GM19372 (cell line): ENCODE measurements around the gene BRSK1.

Source experiments
- ATAC-seq: cut with Tn5 transposase; IDR thresholded peaks from one replicate; pipeline ENCODE4 v1.9.1; 2021; ENCODE audit warnings: mild to moderate bottlenecking, low read depth, moderate library complexity; ENCODE audit not compliant: unreplicated experiment

The BRSK1 gene

DNA sequence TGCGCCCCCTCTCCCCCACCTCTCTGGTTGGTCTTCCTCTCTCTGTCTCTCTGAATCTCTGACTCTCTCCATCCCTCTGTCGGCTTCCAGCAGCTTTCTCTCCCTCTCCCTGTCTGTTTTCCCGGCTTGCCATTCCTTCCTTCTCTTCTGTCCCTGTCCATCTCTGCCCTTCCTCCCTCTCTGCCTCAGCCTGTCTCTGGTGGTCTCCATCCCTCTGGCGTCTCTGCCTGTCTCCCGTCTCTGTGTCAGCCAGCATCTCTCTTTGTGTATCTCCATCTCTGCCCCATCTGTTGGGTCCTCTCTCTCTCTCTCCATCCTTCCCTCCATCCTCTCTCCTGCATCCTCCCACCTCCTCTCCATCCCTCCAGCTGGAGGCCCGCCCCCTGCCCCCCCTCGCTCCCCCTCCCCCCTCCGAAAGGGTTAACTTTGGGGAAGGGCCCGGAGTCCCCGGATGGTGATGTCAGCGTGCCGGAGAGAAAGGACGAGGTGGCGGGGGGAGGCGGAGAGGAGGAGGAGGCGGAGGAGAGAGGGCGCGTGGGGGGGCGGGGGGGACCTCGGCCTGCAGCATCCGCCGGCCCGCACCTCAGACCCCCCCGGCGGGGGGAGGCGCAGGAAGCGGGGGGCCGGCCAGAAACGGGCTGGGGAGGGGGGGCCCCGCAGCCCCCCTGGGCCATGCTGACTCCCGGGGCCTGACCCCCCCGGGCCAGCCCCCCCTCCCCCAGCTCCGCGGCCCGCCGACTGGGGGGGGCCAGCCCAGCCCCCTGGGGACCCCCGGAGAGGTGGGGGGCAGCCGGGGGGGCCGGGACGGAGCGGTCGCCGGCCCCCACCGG, at the start of gene BRSK1:
BRSK1 (plus strand) TSS at position 450 of the 830 bp plus-strand sequence. CDS start 446 bp downstream, outside the sequence.
- ATAC-seq = no peak

DNA sequence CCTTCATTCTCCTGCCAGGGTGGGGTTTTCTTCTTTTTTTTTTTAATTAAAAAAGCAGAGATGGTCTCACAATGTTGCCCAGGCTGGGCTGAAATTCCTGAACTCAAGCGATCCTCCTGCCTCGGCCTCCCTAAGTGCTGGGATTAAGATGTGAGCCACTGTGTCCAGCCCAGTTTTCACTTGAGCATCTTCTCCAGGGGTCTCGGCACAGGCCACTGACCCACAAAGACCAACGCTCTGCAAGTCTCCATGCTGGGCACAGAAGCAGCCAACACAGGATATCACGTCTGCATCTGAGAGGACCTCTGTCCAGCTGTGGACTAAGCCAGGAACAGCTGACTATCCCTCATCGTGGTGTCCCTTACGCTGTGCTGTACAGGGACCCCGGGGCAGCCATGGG, 45.8 kb upstream of the BRSK1 start:
- no peak for ATAC-seq

DNA sequence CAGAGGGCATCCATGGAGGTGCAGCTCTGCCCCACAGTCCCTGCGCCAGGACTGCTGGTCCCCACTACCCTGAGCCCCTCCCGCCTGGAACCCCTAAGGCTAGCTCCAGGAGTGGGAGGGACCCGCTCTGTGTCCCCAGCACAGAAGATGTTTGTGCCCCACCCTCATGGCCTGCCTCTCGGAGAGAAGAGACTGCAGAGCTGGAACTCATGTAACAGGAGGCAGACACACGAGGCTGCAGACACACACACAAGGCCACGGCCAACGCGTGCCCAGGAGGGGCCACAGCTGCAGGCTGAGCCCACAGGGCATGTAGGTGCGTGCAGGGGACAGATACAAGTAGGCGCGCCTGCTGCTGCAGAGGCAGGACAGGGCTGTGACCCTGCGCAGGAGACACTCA, 44.8 kb upstream of the BRSK1 start:
- no peak for ATAC-seq

DNA sequence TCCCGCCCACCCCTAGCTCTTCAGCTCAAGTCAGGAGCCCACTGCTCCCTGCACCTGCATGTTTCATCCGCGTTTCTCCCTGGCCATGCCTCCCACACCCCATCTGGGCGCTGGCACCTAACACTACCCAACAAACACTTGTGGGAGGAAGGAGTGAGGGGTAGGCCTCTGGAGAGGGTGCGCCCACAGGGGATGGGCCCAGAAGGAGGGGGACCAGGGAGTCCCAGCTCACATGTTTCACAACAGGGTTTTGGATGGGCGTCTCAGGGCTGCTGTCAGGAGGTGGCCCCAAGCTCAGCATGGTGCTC, 43.1 kb upstream of the BRSK1 start:
- no peak for ATAC-seq

DNA sequence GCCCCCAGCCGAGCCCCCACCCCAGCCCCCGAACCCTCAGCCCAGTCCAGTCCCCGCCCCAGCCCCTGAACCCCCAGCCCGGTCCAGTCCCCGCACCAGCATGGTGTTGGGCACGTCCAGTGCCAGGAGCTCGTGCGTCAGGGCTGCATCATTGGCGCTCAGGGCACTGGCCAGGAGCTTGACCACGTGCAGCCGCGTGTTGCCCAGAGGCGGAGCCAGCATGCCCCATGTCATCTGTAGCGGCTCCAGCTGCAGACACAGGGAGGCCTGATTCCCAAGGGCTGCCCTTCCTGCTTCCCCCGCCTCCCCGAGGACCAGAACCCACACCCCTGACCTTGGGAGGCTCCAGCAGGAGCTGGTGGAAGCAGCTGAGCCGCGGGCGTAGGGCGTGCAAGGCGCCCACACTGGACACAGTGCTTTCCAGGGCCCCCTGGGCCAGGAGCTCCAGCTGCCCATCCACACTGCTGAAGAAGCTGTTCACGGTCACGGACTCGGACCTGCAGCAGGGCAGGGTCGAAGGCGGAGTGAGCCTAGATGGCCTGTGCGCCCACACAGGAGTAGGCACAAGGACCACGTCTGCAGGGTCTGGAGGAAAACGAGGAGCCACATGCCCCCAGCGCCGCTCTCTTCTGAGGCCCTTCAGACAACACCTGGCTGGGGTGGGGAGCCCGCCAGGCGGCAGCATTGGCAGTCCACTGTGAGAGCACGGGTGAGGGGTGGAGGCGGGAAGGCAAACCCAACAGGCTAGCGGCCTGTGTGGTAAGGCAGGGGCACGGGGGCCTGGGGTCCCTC, 42.5 kb upstream of the BRSK1 start:
- ATAC-seq = no peak

DNA sequence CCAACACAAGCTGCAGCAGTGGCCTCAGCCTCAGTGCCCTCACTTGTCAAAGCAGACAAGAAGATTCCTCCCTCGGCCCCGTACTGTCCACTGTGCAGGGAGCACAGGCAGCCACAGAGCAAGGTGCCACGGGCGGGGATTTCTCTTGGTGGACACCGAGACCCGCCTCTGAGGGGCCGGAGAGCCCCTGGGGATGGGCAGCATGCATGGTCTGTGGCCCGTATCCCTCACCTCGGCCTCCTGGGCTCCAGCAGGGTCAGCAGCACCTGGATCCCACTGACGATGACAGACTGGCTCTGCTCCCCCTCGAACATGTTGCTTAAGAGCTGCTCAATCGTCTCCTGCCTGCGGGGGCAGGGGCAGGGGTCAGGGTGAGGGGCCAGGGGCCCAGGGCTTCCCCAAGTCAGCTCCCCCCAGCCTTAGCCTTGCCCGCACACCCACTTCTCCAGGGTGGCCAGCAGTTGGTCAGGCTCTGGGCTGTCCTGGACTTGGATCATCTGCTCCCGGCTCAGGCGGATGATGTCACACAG, 41.8 kb upstream of the BRSK1 start:
- no peak for ATAC-seq

DNA sequence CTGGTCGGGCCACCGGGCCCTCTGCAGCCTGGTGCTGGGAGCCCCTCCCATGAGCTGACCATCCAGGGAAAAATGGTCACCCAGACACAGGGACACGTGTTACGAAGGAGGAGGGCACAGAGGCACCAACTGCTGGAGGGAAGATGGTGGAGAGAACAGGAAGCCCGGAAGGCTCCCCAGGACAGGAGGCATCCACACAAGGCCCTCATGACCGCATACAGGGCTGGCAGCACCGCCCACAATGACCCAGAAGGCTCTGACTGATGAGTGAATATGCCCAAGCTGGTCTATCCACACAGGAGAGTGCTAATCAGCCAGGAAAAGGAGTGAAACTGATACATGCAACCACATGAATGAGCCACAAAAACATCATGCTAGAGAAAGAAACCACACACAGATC, 41.3 kb upstream of the BRSK1 start:
- ATAC-seq = no peak

DNA sequence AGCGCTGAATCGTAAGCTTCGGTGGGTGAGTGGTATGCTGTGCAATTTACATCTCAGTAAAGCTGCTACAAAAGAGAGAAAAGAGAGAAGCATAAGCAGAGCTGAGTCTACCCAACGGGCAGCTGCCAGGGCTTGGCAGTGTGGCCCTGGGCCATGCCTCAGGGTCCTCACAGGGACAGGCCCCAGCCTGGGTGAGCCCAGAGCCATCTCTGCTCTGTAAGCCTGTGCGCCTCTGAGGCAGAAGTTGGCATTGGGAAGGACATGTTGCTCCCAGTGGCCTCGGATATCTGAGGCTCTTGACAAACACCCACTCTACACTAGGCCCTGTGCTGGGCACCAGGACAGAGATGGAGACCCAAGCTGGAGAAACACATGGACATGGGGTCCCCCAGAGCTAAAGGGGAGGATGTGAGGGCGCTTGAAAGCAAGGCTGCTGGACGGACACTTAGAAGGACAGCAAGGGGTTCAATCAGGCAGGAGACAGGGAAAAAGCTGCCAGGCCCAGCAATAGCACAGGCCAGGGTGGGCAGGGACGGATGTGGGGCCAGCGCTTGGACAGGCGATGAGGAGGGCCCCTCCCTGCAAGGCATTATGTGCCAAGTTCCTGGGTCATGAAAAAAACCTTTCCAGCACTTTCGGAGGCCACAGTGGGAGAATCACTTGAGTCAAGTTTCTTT, 39.7 kb upstream of the BRSK1 start:
- ATAC-seq = no peak

DNA sequence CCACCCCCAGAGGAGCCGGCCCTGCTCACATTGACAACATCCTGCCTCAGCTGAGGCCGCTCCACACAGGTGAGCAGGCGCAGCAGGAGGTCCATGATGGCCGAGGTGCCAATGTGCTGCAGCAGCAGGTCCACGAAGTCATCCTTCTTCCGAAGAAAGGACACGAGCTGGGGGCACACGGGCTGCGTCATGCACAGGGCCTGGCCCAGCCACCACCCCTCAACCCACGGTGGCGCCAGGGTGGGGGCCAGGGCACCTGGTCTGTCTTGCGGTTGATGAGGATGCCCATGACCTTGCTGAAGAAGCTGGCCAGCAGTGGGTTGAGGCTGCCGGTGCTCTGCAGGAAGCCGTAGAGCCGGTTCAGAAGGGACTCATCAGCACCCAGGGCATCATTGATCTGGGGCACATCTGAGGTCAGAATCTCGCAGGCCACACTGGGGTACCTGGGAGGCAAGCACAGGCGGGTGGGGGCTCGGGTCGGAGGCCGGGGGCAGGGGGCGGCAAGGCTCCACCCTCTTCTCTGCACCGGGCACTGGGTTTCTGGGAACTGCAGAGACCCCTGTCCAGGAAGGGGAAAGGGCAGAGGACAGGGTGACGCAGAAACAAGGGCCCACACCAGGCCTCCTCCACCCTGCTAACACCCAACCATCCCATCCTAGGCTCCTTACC, 38.4 kb upstream of the BRSK1 start:
- no peak for ATAC-seq

DNA sequence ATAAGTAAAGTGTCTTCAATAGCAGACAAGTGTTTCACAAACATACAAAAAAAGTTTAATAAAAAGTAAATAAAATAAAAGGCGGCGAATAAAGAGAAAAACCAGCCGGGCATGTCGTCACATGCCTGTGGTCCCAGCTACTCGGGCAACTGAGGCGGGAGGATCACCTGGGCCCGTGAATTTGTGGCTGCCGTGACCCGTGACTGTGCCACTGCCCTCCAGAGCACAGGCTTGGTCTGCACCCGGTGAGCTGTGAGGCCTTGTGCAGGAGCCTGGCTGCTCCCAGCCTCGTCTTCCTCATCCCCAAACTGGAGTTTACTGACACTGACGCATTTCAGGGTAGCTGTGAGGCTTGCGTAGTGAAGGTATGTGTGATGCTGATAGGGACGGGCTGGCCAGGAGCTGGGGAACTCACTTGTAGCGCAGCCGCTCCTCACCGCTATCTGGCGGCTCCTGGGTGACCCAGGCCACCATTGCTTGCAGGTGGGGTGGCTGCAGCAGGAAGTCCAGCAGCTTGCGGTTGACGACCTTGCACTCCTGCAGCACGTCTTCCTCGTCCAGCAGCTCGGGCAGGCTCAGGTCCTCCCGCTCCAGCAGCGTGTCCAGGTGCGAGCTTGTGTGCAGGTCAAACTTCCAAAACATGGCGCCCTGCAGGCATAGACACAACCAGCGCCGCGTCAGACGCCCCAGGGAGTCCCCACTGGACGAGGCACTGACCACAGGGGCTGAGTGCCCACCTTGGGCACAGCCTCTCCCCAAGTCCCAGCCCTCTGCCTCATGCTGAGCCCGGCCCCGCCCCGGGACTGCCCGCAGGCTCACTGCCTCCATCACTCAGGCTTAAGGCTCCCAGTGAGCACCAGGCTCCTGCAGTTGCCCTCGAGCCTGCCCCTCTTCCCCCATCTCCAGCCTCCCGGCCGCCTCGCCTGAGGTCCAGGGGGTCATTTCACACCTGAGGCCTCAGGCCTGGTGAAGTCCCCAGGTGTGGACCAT, 37.0 kb upstream of the BRSK1 start:
- no peak for ATAC-seq

DNA sequence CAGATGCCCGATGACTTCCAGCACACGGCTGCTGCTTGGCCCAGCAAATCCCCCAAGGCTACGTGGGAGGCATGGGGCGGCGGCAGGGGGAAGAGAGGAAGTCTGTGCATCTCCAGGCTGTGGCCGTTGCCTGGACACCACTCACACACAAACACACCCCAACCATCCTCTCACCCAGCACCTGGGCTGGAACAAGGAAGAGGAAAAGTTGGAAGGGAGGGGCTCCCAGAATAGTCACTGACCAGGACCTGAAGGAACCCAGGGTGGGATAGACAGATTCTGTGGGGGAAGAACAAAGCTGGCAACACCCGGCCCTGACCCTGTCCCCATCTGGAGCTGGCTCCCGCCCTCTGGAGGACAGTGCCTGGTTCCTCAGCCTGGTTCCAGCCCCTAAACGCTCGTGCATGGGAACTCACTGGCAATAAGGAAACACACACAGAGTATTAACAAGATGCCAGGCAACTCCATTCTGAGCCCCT, 36.1 kb upstream of the BRSK1 start:
- no peak for ATAC-seq

DNA sequence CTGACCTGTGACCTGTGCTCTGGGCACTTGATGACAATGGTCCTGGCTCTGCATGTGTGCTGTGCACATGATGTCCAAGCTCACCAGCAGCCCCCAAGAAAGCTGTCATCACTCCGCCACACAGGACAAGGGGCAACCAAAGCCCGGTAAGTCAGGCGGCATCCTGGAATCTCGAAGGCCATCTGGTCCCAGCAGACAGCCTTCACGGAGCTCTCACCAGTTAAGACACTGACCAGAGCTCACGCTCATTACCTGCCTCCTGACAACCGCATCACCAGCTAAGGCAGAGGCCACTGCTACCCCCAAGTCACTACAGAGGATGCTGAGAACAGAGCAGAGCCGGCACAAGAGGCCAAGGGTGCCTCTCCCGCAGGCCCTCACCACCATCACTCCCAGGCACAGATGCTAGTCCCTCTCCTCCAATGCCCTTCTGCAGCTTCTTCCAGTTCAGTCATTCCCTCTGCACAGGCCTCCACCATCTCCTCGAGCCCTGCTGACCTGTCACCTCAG, 35.6 kb upstream of the BRSK1 start:
- no peak for ATAC-seq

DNA sequence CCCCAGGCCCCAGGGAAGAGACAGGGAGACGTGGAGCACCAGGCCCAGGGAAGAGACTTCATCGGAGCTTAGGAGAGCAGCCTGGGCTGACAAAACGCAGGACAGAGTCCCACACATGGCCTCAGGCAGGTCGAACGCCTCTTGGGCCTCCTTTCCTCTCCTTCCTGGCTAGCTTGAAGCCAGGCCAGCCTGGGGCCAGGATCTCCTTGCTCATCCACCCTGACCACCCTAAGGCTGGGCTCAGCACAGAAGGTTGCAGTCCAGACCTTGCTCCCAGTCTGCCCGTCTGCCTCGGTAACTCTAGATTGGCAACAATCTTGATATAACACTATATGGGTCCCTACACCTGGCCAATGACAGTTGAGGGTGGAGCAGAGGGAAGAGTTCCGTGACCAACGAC, 35.1 kb upstream of the BRSK1 start:
- no peak for ATAC-seq

DNA sequence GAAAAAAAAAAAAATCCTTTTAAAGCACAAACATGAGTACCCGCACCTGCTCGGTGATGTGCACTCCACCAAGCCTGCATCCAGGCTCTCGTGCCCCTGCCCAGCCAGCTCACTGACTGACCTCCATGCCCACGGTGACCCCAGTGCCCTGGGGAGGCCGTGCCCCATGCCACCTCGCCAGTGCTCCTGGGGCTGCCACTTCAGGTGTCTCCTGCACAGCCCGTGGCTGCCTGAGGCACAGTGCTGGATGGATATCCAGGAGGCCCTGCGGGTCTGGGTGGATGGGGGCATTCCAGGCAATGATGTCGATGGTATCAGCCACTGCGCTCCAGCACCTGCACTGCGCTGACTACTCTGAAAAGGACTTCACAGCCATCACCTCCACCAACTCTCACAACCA, 34.0 kb upstream of the BRSK1 start:
- no peak for ATAC-seq

DNA sequence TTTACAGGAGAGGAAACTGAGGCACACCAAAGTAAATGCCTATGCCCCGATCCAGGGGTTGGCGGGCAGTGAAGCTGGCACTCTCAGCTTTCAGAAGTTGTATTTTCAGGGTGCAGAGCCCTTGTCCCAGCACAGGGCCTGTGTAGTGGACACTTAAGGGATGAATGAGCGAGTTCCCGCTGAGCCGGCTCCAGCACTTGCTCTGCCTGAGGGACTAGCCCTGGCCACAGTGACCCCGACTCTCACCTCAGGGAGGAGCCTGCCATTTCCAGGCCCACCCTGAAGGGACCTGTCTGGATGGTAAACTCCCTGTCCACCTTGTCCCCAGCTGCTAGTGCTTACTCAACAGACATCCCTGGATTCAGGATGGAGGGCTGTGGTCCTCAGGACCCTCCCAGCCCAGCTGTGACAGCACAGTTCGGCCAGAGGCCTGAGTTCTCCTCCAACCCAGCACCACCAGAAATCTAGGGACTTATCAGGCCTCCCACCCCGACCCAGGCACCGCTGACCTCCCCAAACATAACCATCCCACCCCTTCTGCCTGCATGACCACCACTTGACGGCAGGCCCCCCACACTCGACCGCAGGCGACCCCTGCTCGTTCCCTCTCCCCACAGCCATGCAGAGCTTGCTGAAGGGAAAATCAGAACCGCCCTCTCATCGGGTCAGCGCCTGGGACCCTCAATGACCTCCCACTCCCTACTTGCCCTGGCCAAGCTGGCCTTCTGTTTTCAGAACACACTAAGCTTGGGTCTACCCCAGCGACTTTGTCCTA, 33.3 kb upstream of the BRSK1 start:
- no peak for ATAC-seq

DNA sequence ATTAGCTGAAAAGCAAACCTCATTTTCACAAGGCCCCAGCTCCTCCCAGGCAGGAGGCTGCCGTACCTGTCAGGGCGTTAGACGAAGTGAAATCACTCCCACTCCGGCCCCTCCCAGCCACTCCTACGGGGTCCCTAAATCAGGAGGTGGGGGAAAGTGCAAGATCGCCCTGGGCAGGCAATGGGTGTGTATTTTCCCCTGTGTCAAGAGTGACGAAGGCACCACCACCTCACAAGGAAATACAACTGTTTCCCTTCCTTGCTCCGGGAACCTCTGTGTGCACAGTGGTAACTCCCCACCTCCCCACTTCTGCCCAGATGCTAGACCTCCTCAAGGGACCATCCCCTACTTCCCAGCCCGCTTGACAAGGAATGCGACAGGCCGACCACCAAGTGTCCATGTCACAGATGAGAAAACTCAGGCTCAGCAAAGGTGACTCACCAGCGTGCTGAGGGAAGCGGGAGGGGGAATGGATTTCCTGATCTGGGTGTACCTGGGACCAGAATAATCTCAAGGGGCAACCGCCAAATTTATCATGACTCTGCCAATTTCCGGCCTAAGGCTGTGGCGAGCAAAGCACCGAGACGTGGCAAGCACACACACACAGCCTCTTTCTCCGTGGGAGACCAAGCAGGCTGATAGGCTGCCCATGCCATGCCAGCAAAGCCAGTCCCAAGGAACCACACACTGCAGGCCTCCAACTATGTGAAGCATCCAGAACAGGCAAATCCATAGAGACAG, 32.3 kb upstream of the BRSK1 start:
- no peak for ATAC-seq

DNA sequence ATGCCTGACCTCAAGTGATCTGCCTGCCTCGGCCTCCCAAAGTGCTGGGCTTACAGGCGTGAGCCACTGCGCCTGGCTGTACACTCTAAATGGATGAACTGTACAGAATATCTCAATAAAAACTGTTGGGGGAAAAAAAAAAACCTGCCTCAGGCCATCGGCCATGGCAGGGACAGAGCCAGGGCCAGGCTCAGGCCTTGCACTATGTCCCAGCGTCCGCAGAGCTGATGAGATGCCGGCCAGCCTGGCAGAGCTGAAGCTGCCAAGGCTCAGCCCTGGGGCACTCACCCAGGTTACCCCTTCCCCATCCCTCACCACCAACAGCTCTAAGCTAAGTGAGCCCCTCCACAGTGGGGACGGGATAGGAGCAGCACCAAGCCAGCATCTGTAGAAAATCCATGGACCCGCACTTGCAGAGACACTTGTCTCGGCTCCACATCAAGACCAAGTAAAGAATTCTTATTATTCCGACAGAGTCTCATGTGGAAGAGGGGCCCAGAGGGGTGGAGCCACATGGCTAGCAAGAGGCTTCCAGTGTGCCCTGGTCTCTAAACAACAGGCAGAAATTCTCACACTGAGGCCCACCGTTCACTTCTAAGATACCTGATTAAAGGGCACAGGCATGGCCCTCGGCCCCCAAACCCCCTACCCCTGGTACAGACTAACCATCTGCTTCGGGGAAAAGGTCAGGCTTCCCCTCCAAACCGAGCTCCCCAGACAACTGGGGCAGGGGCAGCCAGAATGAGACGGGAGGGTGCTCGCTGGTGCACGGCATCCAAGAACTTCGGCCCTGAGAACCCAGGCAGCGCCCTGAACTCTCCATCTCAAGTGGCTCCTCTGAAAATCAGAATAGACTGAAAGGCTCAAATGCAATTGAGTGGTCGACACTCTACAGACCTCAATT, 30.8 kb upstream of the BRSK1 start:
- no peak for ATAC-seq
